ENCODE data around the gene RNF220.

RNF220 gene

DNA sequence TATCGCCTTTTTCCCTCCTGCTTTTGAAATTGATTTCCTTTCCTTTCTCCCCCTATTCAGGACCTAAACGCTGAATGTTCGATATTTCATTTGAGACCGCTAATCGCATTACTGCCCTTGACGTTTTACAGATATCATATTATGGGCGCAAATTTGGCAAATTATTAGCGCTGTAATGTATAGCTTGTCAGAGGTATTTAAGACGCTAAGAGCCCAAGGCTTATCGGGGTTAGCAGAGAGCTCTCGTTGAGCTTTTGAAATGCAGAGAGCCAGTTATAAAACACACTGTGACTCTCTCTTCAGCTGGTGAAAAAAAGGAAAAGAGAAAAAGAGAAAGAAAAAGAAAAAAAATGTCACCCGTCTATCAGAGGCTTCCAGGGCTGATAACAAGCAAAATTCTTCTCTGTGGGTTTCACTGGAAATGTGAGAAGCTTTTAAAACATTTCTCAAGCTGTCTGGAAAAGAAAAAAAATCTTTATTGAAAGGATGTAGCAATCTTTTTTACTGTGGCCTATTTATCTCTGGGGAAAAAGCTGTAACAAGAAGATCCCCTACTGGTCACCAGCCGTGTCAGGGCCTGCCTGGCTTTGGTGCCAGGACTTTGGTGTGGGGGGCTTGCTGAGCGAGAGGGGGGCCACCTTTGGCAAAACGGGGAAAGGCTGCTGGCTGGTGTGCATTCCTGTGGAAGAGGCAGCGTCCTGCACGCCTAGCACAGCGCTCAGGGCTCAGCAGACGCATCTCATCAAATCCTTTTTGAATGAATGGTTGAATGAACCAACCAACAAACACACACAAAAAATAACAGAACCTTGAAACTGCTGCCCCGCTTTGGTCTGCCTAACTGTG, 119.8 kb downstream of the RNF220 start:
- no peak for DNase-seq

DNA sequence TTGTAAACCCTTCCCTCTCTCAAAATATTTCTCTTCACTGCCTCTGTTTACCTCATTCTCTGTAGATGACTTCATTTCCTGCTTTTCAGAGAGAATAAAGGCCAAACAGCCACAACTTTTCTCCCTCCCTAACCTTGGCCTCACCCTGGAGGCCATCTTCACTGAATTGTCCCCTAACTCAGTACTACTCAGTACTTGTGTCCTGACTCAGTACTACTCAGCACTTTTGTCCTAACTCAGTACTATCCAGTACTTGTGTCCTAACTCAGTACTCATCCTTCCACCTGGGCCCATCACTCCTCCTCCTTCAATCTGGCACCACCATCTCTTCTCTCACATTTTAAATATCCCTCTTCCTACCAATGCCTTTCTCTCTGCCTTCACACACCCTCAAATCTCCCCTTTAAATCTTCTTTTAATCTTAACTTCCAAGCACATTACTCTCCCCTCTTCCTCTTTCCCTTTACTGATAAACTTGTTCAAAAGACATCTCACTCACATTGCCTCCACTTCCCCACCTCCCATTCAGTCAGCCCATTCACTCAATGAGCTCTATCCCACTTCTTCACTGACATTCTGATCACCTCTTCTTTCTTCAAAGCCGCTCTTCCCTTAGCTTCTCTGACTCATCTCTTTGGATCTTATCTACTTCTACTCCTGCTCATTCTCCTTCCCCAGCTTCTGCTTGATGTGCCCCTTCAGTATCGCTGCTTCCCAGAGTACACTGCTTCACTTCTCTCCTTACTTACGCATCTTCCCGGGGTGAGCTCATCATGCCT, 121.4 kb downstream of the RNF220 start:
- DNase-seq, result no peak

DNA sequence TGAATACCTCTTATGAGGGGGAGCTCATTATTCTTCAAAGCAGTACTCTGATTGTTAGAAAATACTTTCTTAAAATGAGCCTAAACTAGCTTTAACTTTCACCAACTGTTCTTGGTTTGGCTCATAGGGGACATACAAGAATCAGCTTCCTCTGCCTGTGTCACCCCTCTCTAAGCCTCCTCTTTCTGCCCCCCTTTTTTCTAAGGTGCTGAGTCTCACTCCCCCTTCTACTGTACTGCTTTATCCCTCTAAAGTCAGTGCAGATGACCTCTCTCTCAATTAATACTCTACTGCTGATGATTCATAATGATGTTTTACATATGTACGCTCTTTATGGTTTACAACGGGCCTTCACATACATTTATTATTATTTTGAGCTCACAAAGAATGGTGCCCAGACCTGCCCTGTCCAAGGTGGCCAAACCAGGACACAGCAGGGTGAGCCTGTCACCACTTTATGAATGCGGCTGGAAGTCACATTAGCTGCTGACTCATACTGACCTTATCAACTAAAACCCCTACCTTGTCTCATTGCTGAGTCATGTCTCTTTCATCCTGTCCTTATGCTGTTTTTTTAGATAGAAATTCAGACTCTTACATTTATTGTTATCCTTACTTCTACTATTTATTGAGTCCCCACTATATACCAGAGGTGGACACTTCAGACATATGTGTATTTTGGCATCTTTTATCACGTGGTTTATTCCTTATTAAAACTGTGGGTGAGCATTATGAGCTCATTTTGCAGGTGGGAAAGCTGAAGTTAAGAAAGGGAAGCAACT, 126.9 kb downstream of the RNF220 start:
- no peak for DNase-seq

DNA sequence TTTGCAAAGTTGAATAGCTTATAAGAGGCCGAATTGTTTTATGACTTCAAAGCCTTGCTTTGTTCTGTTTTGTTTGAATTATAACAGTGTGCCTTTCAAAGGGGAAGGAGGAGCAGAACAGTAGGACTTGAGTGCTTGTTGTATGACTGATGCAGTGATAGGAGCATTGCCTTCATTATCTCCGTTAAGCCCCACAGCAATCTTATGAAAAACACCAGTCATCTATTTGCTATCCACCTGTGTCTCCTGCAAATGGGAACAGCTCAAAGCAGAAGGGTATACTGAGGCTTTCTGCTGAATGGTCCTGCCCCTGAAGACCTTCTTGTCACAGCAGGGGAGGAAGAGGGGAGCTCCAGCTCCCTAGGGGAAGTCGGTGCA, 127.5 kb downstream of the RNF220 start:
- DNase-seq, result no peak

- no peak for DNase-seq
Observed at GRCh38 chr1:44534771-44535170, 129.7 kb downstream of the RNF220 start.

GRCh38 chr1:44536357-44537209, 131.5 kb downstream of the RNF220 start:
- no peak for DNase-seq

GRCh38 chr1:44537538-44537937, 132.5 kb downstream of the RNF220 start:
- no peak for DNase-seq

GRCh38 chr1:44537956-44538355, 132.9 kb downstream of the RNF220 start:
- DNase-seq, result no peak

- no peak for DNase-seq
Observed at GRCh38 chr1:44539991-44540730, 135.1 kb downstream of the RNF220 start.

- DNase-seq, result no peak
Observed at GRCh38 chr1:44542420-44543063, 137.5 kb downstream of the RNF220 start.

GRCh38 chr1:44543064-44543744, 138.1 kb downstream of the RNF220 start:
- DNase-seq, result peak; percentile 86

DNA sequence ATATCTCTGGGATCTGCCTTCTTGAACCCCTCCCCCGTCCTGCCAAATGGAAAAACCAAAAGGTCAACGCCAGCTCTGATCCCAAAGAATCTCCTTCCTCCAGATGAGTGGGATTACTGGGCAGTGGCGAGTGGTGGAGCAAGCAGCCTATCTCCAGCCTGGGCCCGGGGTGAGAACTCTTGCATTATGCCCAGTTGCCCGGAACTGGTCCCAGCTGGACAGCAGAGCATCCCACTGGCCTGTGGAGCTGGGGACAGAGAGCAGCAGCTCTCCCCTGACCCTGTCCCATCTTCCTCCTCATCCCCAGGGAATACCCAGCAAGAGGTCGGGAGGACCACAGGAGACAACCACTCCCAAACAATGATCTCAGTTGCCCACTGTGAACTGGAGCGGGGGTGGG, 138.7 kb downstream of the RNF220 start:
- DNase-seq, result no peak

- DNase-seq, result no peak
Observed at GRCh38 chr1:44544960-44545359, 139.9 kb downstream of the RNF220 start.

DNA sequence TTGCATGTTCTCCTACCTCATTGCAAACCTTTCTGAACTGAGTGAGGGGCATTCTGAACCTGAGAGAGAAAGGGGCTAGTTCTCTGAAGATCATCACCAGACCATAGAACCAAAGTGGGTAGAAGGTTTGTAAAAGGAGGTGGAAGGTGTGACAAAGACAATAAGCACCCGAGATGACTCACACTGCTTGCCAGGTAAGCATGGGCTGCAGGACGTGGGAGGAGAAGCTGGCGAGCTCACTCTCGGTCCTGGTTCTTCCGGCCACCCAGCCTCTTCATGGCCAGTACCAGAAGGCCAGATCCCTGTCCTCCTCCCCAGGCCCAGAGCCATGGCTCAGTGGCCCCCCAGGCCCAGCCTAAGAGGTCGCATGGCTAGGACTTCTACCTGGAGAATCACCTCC, 140.9 kb downstream of the RNF220 start:
- no peak for DNase-seq

GRCh38 chr1:44546403-44547053, 141.5 kb downstream of the RNF220 start:
- no peak for DNase-seq

DNA sequence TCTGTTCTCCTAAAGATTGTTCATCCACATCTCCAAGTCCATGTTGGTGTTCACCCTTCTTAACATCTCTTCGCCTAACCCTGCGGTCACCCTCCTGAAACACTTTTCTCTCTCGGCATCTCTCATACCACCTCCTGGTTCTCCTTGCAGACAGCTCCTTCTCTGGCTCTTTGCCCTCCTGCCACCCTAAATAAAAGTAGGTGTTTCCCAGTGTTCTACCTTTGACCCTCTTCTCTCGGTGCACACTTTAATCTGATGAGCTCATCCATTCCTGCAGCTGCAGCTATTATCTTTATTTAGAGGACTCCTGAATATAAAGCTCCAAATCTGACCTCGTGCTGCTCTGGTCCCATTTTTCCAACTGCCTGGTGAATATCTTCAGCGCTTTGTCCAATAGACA, 142.3 kb downstream of the RNF220 start:
- peak; percentile 26 for DNase-seq

DNA sequence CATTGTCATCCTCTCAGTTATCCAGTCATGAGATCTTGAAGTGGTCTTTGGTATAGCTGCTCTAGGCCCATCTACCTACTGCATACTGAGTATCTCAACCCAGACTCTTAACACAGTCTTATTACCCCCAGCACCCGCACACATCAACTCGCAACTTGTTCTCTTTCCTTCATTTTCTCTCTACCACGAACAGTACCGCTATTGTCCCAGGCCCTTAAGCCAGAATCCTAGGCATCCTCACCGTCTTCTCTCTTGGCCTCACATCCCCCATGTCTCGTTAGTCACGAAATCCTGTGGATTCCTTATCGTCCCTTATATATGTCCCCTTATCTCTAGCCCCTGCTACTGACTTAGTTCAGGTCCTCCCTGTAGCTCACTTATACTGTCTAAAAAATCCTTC, 142.8 kb downstream of the RNF220 start:
- no peak for DNase-seq

GRCh38 chr1:44549510-44549909, 144.5 kb downstream of the RNF220 start:
- DNase-seq, result no peak

DNA sequence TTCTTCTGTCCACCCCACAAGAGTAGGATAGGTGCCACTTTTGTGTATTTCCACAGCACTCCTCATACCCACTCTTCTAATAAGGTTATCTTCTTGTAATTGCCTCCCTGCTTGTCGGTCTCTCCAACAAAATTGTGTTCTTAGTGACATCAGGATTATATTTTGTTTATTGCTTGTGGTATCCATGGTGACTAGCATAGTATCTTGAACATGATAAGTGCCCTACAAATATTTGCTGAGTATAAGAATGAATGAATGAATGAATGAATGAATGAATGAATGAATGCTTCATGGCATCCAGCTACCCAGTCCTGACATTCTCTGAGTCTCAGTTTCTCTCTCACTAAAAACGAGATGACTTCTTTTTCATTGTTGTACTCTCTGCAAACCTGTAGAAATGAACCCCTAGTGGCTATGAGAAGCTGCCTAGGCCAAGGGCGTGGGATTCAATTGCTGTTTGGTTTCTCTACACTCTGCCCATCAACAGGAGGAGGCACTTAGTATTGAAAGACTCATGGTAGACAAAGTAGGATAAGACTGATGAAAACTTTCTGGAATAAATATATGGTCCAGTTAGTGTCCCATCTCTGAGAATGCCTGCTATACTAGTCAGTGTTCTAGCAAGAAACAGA, 148.2 kb downstream of the RNF220 start:
- DNase-seq, result no peak

DNA sequence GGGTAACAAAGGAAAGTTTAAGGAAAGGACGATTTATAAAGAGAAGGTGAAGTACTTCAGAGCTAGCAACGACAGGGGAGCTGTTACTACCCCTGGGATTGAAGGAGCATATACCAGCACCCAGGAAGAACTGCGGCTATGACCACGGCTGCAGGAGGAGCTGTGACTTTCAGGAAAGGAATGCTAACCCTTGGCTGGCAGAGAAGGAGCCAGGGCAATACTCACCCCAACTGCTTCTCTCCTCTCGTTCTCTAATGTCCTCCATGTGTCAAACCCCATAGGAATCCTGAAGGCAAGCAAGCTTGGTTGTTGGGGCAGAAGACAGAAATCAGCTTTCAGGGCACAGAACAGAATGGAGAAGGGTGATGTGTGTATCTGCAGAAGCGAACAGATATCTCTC, 148.7 kb downstream of the RNF220 start:
- DNase-seq, result no peak

All from NCI-H2227 treated with DMSO at 0.1 percent for 48 hours (cell line).